SIG-M5 (cell line): ENCODE results near the gene NFE2L1.
"Not testable (repeated sequence)": the region's sequence is repeated elsewhere in the genome, so short reads cannot be mapped to it uniquely, and the experiment has no call there.

ENCODE experiments used
- DNase-seq: peaks from one replicate; lab custom pipeline; 2025; lab: John Stamatoyannopoulos, UW

The NFE2L1 gene

DNA sequence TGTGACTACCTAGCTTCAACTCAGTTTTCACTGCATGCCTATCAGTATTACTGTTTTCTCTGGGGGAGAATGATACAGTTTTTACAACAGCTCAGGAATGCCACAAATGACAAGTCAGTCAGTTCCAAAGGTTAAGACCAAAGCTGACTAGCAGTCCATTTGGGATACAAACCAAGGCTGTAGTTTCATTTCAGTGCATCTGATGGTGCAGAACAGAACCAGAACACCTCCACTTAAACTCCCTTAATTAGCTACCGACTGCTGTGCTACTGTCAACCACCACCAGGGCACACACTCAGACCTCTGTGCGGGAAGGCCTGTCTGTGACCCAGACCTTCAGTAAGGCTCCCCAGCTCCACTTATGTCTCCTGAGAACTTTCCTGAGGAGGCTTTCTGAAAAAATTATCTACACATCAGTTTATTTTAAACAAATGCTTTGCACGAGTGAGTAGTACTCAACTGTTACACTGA, 20.4 kb downstream of the NFE2L1 start:
- DNase-seq, result no peak

DNA sequence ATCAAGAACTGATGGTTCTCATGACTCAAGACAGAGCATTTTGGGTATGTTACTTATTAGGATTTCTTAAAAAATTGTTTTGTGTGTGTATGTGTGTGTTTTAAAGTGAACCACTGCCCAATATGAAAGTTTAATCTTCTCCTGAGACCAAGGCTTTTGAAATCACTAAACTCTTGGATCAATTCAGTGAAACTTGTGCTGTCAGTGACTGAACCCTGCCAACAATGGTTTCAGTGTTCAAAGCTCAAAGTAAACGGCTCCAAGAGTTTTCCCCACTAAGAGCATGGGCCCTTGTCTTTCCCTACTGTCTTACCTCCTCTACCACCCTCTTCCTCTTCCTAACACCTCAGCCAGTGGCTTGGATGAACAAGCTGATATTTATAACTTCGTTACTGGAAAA, 22.0 kb downstream of the NFE2L1 start:
- no peak for DNase-seq

DNA sequence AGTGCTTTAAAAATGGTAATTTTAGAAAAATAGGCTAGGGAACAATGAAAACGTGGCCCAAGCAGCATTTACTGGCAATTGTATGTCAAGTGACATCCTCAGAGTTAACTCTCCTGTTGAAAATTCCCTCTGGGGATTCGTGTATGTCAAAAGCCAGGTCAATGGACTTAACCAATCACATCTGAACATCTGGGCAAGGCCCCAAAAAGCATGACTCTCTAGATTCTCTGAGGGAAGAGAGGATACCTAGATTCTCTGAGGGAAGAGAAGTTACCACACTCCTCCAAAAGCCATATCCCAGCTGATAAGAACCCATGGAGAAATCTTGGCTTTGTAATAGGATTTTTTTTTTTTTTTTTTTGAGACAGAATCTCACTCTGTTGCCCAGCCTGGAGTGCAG, 23.5 kb downstream of the NFE2L1 start:
- no peak for DNase-seq

DNA sequence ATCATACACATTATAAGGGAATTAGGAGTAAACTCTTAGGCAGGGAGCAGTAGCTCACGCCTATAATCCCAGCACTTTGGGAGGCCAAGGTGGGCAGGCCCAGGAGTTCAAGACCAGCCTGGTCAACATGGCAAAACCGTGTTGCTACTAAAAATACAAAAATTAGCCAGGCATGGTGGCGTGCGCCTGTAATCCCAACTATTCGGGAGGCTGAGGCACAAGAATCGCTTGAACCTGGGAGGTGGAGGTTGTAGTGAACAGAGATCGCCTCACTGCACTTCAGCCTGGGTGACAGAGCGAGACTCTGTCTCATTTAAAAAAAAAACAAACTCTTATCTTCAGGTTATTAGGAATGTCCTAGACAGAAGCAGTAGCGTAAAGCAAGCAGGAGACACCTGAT, 24.7 kb downstream of the NFE2L1 start:
- not testable (repeated sequence) for DNase-seq

DNA sequence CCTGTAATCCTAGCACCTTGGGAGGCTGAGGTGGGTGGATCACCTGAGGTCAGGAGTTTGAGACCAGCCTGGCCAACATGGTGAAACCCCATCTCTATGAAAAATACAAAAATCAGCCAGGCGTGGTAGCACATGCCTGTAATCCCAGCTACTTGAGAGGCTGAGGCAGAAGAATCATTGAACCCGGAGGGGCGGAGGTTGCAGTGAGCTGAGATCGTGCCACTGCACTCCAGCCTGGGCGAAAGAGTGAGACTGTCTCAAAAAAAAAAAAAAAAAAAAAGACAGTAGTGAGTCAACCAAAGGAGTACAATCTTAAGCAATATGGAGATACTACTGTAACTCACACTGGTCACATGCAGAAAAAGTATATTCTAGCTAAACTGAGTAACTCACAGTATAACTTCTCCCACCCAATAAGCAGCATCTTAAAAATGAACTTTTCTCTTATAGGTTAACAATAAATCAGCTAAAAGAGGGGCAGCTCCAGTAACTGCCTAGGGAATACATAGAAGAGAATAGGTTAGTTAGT, 25.5 kb downstream of the NFE2L1 start:
- DNase-seq, result not testable (repeated sequence)

DNA sequence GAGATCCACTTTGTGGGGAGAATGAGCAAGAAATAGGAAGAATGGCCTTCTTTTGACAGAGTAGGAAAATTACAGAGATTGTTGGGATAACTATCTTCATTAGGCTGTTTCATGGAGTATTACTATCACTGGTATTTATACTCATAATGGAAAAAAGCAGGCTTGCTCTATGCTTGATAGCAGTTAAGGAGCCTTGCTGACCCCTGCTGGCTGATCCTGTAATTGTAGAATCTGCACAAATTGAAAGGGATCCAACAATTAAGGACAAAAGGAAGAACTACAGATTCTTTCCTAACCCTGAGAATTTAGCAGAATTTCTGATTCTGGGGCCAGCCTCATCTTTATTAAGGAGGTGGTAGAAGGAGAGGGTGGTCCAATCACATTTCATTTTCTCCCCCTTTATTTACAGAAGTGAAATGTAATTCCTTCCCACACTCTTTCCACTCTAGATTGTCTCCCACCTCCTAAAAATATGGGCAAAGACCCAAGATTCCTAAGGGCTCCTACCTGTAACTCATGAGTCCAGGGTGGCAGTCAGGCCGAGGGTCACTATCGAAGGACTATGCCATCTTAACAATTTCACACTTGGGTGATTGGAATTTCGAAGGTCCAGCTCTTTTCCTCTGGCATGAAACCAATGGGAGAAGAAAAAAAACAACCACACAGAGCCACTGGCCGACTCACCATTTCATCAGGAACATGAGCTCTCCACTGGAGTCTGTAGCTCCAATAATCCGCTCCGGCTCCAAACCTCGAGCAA, 26.3 kb downstream of the NFE2L1 start:
- DNase-seq, result no peak

DNA sequence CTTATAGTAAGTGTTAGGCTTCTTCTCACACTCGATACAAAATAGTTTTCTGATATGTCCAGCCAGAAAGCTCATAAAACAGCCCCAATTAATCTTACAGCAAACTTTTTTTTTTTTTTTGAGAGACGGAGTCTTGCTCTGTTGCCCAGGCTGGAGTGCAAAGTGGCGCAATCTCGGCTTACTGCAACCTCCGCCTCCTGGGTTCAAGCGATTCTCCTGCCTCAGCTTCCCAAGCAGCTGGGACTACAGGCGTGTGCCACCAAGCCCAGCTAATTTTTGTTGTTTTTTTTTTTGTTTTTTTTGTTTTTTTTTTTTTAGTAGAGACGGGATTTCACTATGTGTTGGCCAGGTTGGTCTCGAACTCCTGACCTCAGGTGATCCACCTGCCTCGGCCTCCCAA, 29.0 kb downstream of the NFE2L1 start:
- not testable (repeated sequence) for DNase-seq

DNA sequence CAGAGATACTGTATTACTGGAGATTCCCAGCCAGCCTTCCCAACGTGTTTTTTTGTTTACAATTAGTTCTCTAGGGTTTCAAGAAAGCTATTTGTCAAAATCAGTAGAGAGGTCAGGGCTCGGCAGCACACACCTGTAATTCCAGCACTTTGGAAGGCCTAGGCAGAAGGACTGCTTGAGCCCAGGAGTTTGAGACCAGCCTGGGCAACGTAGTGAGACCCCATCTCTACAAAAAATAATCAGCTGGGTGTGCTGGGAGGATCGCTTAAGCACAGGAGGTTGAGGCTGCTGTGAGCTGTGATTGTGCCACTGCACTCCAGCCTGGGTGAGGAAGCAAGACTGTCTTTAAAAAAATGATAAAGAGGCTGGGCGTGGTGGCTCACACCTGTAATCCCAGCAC, 33.7 kb downstream of the NFE2L1 start:
- DNase-seq, result no peak

DNA sequence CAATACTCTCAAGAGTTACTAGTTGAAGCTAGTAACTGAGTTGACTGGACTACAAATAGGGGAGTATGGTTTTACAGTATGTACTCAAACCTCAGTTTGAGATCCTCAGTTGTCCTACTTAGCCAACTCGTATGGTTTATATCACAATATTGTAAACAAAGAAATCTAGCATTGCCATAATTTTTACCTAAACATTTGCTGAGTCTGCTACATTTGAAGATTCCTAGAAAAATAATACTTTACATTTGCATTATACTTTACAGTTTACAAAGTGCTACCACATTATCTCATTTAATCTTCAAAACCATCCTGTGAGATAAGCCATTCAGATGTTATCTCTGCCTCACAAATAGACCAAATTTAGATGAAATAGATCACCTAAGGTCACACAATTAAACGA, 36.8 kb downstream of the NFE2L1 start:
- DNase-seq, result no peak

DNA sequence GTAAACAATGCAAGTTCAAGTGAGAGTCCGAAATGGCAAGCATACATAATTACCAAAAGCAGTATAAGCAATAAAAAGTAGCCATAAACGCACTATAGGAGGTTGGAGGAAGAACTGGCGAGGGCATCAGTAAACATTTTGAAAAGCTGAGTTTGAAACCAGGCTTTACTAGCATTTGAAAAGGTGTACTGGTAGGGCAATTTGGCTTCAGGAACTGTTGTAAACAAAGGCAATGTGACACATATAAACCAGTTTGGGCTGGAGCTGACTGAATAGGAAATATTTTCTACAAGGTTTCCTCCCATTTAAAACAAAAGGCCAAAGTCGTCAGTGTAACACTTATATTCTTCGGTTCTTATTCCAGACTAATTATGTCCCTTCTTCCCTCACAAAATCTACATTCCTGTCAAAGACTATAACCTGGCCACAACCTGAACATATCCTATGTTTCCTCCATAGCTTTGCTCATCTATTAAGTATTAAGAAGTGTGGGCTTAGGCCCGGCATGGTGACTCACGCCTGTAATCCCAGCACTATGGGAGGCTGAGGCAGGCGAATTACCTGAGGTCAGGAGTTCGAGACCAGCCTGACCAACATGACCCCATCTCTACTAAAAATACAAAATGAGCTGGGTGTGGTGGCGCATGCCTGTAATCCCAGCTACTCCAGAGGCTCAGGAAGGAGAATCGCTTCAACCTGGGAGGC, 45.3 kb downstream of the NFE2L1 start:
- DNase-seq, result no peak

DNA sequence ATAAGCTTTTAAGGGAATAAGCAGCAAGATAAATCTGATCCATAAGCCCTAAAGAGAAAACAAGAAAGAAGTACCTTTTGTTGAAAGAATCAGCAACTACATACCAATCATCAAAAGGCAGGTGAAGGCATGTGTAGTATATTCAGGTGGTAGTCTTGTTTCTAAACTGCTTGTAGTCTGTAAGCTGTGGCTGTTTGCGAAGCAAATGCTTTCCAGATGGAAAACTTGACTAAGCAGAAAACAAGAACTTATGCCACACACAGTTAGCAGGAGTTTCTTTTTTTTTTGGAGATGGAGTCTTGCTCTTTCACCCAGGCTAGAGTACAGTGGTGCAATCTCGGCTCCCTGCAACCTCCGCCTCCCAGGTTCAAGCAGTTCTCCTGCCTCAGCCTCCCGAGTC, 47.5 kb downstream of the NFE2L1 start:
- no peak for DNase-seq

DNA sequence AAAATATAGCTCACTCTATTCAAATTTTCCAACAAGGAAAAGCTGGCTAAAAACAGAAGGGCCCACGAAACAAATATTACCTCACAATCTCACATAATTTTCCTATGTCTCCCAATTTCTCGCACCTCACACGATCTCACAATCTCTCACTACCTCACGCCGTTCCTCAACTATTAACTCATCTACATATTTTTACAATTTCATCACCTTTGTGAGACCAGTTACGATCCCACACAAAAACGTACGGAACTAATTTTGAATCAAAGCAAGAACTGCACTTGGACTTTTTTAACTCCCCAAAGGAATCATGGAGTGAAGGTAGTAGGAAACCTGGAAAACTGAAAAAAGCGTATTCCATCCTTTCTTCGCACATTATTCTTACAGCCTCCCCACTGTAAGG, 52.0 kb downstream of the NFE2L1 start:
- no peak for DNase-seq

DNA sequence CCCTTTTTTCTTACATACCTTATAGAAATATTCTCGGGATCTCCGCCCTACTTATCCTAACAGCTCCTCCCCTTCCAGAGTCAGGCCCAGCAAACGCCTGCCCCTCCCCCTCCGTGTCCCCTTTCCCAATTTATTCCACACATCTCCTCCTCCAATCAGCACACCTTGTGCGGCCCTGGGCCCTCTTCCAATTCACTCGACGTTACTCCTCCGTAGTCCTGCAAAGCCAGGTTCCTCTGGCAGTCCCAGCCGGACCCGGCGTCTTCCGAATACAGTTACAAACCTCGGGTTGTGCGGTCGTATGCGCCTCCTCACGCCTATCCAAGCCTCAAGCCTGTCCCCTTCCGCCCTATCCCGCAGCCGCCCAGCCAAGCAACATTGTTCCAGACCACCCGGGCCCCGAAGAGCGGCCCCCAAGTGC, 52.4 kb downstream of the NFE2L1 start:
- no peak for DNase-seq

DNA sequence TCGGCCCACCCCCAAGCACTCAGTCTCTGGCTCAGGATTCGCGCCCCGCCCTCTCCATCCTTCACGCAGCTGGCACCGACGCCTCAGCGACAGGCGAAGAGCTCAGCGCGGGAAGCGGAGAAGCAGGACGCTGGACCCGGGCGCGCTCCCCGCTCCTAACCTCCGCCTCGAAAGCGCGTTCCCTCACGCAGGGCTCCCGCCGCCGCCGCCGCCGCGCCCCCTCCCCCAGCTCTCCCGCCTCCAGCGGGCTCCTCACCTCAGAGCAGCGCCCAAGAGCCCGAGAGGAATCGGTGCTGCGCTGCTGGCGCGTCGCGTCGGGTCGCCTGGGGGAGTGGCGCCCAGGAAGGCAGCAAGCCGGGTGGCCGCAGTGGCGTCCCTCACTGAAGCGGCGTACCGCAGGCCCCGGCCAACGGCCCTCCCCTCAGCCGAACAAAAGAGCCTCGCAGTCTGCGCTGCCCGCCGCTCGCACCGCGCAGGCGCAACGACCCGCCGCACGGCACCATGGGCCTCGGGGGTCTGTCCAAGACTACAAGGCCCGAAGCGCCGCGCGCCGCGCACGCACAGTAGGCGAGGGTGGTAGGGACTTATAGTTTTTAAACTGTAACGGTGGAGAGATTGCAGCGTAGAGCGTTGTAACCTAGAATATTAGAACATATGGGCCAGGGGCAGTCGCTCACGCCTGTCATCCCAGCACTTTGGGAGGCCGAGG, 53.0 kb downstream of the NFE2L1 start, which contains the start of gene CBX1:
Gene CBX1 (minus strand): TSS at position 467 of the 709 bp plus-strand sequence. CDS start 24,474 bp downstream, outside the sequence.
- peak; percentile 63 for DNase-seq

DNA sequence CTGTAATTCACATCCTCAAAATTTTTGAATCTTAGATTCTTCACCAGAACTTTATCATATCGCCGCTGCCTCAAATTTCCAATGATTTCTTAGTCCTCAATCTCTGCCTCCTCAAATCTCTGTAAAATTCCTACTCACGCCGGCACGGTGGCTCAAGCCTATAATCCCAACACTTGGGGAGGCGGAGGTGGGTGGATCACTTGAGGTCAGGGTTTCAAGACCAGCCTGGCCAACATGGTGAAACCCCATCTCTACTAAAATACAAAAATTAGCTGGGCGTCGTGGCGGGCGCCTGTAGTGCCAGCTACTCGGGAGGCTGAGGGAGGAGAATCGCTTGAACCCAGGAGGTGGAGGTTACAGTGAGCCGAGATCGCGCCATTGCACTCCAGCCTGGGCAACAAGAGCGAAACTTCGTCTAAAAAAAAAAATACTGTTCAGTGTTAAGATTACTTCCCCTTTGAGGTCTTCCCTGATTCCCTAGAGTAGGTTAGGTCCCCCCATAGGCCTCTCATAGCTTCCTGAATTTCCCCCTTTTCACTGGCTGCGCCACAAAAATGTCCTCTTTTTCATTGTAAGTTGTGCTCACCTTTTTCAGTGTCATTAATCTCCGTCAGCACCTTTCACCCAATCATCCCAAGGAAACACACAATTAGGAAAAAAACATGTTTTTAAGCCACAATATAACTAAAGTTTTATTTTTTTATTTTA, 54.0 kb downstream of the NFE2L1 start:
- DNase-seq, result no peak

DNA sequence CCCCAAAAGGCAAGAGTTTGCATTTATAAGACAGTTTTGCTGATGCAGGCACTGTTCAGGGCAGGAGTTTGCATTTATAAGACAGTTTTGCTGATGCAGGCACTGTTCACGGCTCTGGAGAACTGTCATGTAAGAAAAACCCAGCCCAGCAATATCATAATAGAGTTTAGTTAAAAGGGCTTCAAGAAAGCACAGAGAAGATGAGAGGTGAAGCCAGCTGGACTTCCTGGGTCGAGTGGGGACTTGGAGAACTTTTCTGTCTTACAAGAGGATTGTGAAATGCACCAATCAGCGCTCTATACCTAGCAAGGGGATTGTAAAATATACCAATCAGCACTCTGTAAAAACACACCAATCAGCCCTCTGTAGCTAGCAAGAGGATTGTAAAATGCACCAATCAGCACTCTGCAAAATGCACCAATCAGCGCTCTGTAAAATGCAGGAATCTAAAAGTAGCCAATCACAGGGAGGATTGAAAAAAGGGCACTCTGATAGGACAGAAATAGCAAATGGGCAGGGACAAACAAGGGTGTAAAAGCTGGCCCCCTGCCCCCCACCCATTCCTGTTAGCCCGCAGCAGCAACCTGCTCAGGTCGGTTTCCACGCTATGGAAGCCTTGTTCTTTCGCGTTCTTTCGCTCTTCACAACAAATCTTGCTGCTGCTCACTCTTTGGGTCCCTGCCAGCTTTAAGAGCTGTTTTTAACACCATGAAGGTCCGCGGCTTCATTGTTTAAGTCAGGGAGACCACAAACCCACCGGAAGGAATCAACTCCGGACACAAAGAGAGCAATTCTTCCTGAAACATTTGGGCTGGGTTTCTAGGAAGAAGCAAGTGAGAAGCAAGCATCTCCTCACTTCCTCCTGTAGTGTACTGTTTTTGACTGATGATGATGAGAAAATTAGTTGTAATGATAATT, 54.9 kb downstream of the NFE2L1 start:
- DNase-seq, result no peak

DNA sequence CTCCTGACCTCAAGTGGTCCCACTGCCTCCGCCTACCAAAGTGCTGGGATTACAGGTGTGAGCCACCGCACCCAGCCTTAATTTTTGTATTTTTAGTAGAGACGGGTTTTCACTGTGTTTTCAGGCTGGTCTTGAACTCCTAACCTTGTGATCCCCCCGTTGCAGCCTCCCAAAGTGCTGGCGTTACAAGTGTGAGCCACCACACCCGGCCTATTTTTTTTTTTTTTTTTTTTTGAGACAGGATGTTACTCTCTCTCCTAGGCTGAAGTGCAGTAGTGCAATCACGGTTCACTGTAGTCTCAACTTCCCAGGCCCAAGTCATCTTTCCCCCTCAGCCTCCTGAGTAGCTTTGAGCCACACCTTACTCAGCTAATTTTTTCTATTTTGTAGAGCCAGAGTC, 56.3 kb downstream of the NFE2L1 start:
- DNase-seq, result no peak

DNA sequence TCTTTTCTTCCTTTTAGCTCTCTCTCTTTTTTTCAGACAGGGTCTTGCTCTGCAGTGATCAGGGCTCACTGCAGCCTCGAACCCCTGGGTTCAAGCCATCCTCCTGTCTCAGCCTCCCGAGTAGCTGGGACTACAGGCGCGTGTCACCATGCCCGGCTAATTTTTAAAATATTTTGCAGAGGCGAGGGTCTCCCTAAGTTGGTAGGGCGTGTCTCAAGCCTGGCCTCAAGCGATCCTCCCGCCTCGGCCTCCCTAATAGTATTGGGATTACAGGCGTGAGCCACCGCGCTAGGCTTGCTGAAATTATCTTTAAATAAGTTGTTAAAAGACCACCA, 58.6 kb downstream of the NFE2L1 start:
- no peak for DNase-seq

DNA sequence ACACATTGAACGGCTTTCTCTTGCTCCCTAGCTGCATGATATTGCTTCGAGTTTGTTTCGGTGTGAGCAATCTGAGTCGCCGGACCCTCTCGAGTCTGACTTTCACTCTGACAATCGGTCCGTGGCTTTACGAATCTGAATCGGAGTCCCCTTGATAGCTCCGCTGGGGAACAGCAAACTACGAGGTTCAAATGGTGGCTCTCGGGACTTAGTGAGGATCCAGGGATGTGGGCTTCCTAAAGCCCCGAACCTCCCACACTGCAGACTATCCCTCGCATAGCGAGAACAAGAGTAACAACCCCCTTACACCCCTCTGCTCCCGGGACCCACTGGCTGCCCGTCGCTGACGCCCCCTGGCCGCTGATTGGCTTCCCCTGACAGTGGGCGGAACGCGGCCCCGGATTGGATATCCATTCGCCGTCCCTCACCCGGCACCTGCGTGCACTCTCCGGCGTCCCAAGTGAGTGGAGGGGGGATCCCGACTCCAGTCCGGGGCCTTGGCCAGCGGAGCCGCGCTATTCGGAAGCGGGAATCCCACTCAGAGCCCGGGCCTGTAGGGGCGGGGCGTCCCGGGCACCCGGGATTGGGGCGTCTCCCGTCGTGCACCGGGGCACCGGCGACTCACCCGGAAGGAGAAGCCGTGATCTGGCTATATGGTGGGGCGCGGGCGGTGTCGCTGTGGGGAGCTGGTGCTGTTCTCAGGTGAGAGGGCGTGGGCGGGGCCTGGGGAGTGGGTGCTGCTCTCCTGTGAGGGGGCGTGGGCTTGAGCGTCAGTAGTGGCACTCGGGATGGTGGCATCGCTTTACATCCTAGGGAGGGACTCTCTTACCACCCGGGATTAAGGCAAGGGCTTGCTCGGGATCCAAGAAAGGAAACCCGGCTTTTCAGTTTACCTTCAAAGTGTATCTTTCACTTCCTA, 59.2 kb downstream of the NFE2L1 start, which contains the start of gene SNX11:
Gene SNX11 (plus strand): TSS at position 630 of the 919 bp plus-strand sequence. CDS start 4,278 bp downstream, outside the sequence.
- DNase-seq, result peak; percentile 23

DNA sequence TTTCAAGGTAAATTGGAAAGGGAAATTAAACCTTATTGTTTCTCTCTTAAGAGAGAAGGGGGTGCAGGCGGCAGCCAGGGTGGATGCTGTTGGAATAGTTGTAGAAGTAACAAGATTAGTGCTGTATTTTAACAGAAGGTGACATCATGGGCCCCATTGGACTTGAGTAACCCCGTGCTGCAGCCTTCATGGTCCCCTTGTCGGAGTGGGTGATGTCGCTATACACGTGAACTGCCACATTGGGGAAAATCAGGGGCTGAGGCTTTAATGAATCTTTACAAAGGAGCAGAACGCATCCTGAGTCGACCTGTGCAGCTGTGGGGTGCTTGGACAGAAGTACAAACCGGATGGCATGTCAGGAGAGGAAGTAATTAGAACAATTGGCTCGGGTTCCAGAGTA, 62.6 kb downstream of the NFE2L1 start:
- DNase-seq, result no peak
